Activated T-helper 2 cell treated with anti-CD3 and anti-CD28 coated beads, Interferon-gamma antibody, Interleukin-2, Interleukin-4, amounts not matched to agents 10 μg/mL and 5 μg/mL and 100 μg/mL, durations not matched to agents 14 hours and 24 hours and 36 hours (primary cell): Measurements from ENCODE around the gene RNF7. TPM values are rescaled to one million over a fixed set of nuclear protein-coding genes. Genes with fewer than 3 reads are reported as not detected.
"Not testable (repeated sequence)": the region's sequence is repeated elsewhere in the genome, so short reads cannot be mapped to it uniquely, and the experiment has no call there.

Source experiments
- DNase-seq: peaks from one replicate; pipeline ENCODE4 v3.0.0; 2021; ENCODE audit warnings: low spot score
- H3K27ac Mint-ChIP-seq: one replicate; pipeline ENCODE4 v1.8.0; 2021; ENCODE audit warnings: mixed read lengths
- H3K27me3 Mint-ChIP-seq: one replicate; pipeline ENCODE4 v1.8.0; 2021; ENCODE audit warnings: low read depth, mixed read lengths
- H3K36me3 Mint-ChIP-seq: one replicate; pipeline ENCODE4 v1.8.0; 2021; ENCODE audit warnings: low read depth, mixed read lengths
- H3K4me1 Mint-ChIP-seq: one replicate; pipeline ENCODE4 v1.8.0; 2021; ENCODE audit warnings: low read depth, mixed read lengths
- H3K4me3 Mint-ChIP-seq: one replicate; pipeline ENCODE4 v1.8.0; 2021; ENCODE audit warnings: low read depth, mild to moderate bottlenecking, moderate library complexity, mixed read lengths
- H3K9me3 Mint-ChIP-seq: one replicate; pipeline ENCODE4 v1.8.0; 2021; ENCODE audit warnings: mixed read lengths
- intact Hi-C: fragments of 100-400 bp; cut with micrococcal nuclease; formaldehyde crosslinking; loops from one replicate; pipeline ENCODE4 v1.15.1; 2023
- total RNA-seq: library from RNA; stranded (reverse); gene quantifications from 2 replicates; pipeline ENCODE4 v1.2.3, GENCODE V29; 2022

Gene RNF7
- total RNA-seq, 1 donor from 2014 or later: 70.8 TPM

DNA sequence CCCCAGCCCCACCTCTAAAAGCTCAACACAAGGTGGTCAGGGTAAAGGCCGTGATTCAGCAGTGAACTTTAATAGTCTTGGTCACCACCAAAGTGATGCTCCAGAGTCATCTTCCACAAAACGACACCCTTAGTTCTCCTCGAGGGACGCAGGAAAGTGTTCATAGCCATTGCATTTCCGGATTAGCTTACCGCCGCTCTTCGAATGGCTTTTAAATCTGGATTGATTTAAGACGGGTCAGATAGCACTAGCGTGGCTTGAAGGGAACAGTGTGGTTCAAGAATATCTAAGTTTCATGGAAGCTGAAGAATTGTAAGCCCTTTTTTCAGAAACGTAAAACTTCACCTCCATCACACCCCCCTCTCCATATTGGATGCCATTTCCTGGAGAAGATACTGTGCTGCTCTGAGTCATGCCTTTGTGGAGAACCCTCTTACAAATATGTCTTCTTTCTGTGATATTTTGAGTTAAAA is 829 bp downstream of the RNF7 start:
- intact Hi-C loops: loop anchor here (1.0 to 10.0 kb wide), 9 partner anchors 57 to 708 kb away; partner anchors contain the start of genes ATP1B3 and GK5

DNA sequence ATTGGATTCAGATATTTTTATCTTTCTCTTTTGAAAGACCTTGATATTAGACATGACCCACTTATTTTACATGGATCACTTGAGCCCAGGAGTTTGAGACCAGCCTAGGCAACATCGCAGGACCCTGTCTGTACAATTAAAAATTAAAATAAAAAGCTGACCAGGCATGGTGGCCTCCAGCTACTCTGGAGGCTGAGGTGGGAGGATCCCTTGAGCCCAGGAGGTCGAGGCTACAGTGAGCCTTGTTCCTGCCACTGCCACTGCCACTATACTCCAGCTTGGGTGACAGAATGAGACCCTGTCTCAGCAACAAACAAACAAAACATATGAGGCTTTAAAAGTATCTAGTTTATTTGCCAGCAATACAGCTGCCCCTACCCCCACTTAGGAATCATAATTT is 1.6 kb downstream of the RNF7 start:
- no peaks in the 10 kb centered on the region for H3K9me3 Mint-ChIP-seq
- peaks cover 38% of the 10 kb centered on the region for H3K36me3 Mint-ChIP-seq
- peak overlapping the region; percentile 99 for H3K4me3 Mint-ChIP-seq
- H3K4me1 Mint-ChIP-seq: peaks cover 30% of the 10 kb centered on the region
- no peak for DNase-seq
- intact Hi-C loops: loop anchor here (2.0 to 10.0 kb wide), 4 partner anchors 259 to 707 kb away; no protein-coding TSS in a partner anchor
- peak overlapping the region; percentile 42 for H3K27ac Mint-ChIP-seq
- H3K27me3 Mint-ChIP-seq: no peaks in the 10 kb centered on the region

More for the DNA sequence above, 829 bp downstream of the RNF7 start:
- Mint-ChIP-seq H3K4me3 (peak overlapping the region; percentile 99), H3K27me3 (no peaks in the 10 kb centered on the region), H3K27ac (peak overlapping the region; percentile 99), H3K4me1 (peaks cover 24% of the 10 kb centered on the region), H3K36me3 (peaks cover 30% of the 10 kb centered on the region), H3K9me3 (no peaks in the 10 kb centered on the region)
- peak; percentile 18 for DNase-seq

DNA sequence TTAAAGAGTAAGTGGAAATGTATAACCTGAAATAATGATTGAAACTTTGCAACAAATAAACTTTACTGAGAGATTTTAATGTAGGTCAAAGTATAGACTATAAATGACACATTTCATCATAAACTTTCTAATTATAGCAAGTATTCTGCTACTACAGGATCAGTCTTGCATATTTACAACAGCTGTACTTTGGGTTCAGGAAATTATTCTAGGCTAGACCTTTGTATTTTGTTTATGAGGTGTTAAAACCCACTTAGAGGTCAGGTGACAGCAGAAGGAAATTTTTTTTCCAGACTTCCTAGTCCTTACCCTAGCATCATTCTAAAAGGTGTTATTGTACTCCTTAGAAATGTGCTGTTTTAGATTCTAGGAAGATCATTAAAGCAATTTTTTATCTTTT is 2.3 kb downstream of the RNF7 start:
- Mint-ChIP-seq H3K4me3 (peak overlapping the region; percentile 99), H3K27me3 (no peaks in the 10 kb centered on the region), H3K4me1 (peaks cover 31% of the 10 kb centered on the region), H3K27ac (no peak overlapping the region), H3K9me3 (no peaks in the 10 kb centered on the region), H3K36me3 (peaks cover 42% of the 10 kb centered on the region)
- DNase-seq: no peak
- intact Hi-C loops: no loop called here

DNA sequence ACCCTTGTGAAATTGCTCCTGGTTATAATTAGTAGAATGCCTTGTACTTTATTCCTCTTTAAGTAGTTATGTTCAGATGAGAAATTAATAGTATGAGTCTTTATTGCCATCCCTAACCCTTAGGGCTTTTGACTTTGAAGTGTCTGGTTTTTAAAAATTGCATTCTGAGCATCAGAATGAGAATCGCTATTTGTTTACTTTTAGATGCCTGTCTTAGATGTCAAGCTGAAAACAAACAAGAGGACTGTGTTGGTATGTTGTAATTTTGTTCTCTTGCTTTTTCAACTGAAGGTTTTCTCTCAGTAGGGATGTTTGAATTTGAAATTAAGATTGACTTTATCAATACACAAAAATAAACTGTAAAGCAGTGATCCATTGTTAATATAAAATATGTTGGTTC is 5.2 kb downstream of the RNF7 start:
- DNase-seq: no peak
- peaks cover 31% of the 10 kb centered on the region for H3K4me1 Mint-ChIP-seq
- peaks cover 61% of the 10 kb centered on the region for H3K36me3 Mint-ChIP-seq
- intact Hi-C loops: no loop called here
- H3K27me3 Mint-ChIP-seq: no peaks in the 10 kb centered on the region
- H3K27ac Mint-ChIP-seq: no peak overlapping the region
- no peaks in the 10 kb centered on the region for H3K9me3 Mint-ChIP-seq
- H3K4me3 Mint-ChIP-seq: no peak overlapping the region

DNA sequence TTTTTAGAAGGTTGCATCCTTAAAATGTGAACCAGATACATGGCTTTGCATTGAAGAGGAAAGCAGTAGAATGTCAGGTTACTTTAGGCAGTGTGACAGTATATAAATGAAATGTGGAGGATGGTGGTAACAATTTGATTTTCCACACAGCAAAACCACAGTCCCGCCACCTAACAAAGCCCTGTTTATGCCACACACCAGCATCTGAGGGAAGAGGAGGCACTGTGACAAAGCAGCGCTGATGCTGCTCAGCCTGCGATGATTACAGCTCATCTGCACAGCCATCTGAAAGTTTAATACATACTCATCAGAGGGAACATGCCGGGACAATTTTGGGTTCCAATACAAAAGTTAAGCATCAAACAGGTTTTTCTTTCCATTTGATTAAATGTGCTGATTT is 8.9 kb downstream of the RNF7 start:
- no peak for DNase-seq
- peaks cover 55% of the 10 kb centered on the region for H3K36me3 Mint-ChIP-seq
- intact Hi-C loops: no loop called here
- no peak overlapping the region for H3K27ac Mint-ChIP-seq
- H3K4me3 Mint-ChIP-seq: no peak overlapping the region
- no peaks in the 10 kb centered on the region for H3K27me3 Mint-ChIP-seq
- H3K9me3 Mint-ChIP-seq: no peaks in the 10 kb centered on the region
- H3K4me1 Mint-ChIP-seq: peaks cover 15% of the 10 kb centered on the region

DNA sequence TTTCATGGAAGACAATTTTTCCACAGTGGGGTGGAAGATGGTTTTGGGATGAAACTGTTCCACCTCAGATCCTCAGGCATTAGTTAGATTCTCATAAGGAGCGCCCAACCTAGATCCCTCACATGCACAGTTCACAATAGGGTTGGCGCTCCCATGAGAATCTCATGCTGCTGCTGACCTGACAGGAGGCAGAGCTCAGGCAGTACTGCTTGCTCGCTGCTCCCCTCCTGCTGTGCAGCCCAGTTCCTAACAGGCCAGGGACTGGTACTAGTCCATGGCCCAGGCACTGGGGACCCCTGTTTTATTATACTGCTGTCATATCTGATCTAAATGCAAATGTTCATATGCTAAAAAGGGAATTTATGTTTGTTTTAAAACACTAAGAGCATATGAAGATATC is 15.3 kb downstream of the RNF7 start:
- DNase-seq: no peak
- Mint-ChIP-seq H3K4me3 (no peak overlapping the region), H3K27me3 (no peaks in the 10 kb centered on the region), H3K27ac (no peak overlapping the region), H3K36me3 (peaks cover 15% of the 10 kb centered on the region), H3K4me1 (no peaks in the 10 kb centered on the region), H3K9me3 (no peaks in the 10 kb centered on the region)
- intact Hi-C loops: no loop called here

DNA sequence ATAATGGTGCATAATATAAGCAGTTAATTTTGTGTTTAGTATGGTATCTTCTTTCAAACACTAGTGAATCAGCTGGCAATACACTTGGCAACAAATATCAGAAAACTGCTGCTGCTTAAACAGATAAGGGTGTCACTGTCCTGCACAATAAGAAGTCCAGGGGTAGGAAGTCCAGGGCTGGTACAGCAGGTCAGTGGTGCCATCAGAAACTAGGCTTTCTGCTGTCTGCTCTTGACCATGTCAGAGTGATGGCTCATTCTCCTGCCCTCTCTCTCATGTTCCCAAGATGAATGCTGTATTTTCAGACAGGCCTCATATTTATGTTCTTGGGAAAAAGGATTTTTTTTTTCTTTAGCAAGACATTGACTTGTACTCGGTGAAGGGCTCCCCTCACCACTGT is 15.9 kb downstream of the RNF7 start:
- Mint-ChIP-seq H3K36me3 (peaks cover 10% of the 10 kb centered on the region), H3K27me3 (no peaks in the 10 kb centered on the region)

DNA sequence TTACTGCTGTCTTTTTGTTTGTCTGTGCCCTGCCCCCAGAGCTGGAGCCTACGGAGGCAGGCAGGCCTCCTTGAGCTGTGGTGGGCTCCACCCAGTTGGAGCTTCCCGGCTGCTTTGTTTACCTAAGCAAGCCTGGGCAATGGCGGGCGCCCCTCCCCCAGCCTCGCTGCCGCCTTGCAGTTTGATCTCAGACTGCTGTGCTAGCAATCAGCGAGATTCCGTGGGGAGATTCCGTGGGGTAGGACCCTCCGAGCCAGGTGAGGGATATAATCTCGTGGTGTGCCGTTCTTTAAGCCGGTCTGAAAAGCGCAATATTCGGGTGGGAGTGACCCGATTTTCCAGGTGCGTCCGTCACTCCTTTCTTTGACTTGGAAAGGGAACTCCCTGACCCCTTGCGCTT is 24.5 kb downstream of the RNF7 start:
- H3K27me3 Mint-ChIP-seq, DNase-seq, H3K9me3 Mint-ChIP-seq, H3K4me3 Mint-ChIP-seq, intact Hi-C loops, H3K36me3 Mint-ChIP-seq, H3K27ac Mint-ChIP-seq, H3K4me1 Mint-ChIP-seq: not testable (repeated sequence)

More for the DNA sequence above, 15.9 kb downstream of the RNF7 start:
- H3K4me3 Mint-ChIP-seq: no peak overlapping the region
- H3K9me3 Mint-ChIP-seq: no peaks in the 10 kb centered on the region
- intact Hi-C loops: no loop called here
- H3K4me1 Mint-ChIP-seq: no peaks in the 10 kb centered on the region
- DNase-seq: no peak
- no peak overlapping the region for H3K27ac Mint-ChIP-seq

DNA sequence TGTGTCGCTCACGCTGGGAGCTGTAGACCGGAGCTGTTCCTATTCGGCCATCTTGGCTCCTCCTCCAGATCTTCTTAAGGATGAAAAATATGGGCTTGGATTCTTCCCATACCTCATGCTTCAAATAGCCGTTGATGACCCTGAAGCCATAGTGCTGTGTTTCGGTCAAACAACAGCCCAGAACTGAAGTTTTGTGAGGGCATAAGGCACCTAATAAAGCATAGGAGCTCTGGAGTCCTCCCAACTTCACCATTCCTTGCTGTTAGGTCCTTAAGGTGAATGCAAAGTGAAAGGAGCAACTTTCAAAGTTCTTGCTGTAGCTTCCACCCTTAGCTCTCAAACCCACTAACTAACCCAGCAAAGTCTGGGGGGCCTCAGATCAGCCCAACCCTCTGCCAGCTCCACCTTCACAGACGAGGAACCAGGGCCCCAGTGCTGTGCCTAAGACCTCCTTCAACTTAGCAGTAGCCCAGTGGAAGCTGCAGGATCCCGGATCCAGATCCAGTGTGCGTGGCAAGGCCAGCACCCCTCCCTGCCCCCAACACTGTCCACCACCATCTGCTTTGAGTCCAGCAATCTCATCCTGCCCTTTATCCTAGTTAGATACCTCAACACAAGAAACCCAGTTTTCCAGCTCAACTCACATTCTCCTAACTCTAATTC is 25.1 kb downstream of the RNF7 start, which contains the start of gene GRK7:
Gene GRK7 (plus strand): TSS at position 321 of the 663 bp plus-strand sequence. CDS start 14,877 bp downstream, outside the sequence.
- Mint-ChIP-seq H3K4me1 (peaks cover 14% of the 10 kb centered on the region), H3K4me3 (no peak within 1 kb of the TSS), H3K9me3 (no peaks in the 10 kb centered on the region), H3K36me3 (no peaks in the 10 kb centered on the region), H3K27me3 (no peaks in the 10 kb centered on the region), H3K27ac (no peak within 1 kb of the TSS)
- no peak for DNase-seq
- intact Hi-C loops: no loop called here

DNA sequence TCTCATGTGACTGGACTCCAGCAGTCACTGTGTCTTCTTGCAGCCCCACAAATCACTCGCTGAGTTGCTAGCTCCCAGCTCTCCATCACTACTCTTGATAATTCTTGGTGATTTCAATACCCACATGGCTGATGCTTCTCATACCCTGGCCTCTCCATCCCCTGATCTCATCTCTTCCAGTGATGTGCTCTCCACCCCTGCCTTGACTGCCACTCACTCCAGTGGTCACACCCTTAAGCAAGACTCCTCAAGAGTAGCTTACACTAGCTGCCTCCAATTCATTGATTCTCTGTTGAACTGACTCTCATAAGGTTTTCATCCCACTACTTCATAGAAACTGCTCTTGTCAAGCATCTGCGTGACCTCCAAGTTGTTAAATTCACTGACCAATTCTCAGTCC is 25.9 kb downstream of the RNF7 start:
- Mint-ChIP-seq H3K9me3 (no peaks in the 10 kb centered on the region), H3K27me3 (no peaks in the 10 kb centered on the region), H3K36me3 (no peaks in the 10 kb centered on the region), H3K27ac (no peak overlapping the region), H3K4me3 (no peak overlapping the region), H3K4me1 (peaks cover 14% of the 10 kb centered on the region)
- DNase-seq: no peak
- intact Hi-C loops: no loop called here

DNA sequence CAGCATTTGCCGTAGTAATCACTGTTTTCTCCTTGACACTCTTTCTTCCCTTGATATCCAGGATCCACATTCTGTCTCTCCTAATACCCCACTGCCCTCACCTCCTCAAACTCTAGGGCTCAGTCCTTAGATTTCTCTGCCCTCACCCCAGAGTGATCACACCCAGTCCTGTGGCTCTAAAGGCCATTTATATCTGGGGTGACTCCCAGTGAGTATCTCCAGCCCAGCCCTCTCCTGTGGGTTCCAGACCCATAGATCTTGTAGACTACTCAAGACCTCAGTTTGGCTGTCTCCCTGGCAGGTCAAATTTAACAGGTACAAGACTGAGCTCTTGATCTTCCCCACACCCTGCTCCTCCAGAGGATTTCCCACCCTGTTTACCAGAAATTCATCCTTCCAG is 26.4 kb downstream of the RNF7 start:
- Mint-ChIP-seq H3K4me3 (no peak overlapping the region), H3K9me3 (no peaks in the 10 kb centered on the region), H3K27ac (no peak overlapping the region), H3K27me3 (peaks cover 1% of the 10 kb centered on the region), H3K4me1 (peaks cover 14% of the 10 kb centered on the region), H3K36me3 (no peaks in the 10 kb centered on the region)
- no peak for DNase-seq
- intact Hi-C loops: no loop called here

DNA sequence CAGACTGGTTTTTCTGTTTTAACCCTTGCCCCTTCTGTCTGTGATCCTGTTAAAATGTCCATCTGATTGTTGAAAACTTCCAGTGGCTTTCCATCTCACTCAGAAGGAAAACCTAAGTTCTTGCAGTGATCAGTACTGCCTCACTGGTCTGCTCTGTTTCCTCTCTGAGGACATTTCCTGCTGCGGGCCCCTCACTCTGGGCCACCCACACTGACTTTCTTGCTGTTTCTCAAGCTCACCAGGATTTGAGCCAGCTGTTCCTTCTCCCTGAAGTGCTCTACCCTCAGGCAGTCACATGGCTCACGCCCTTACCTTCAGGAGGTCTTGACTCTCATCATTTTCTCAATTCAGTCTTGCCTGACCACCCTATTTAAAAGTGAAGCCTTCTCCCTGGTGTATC is 26.9 kb downstream of the RNF7 start:
- H3K27ac Mint-ChIP-seq: no peak overlapping the region
- no peak overlapping the region for H3K4me3 Mint-ChIP-seq
- H3K27me3 Mint-ChIP-seq: peaks cover 1% of the 10 kb centered on the region

DNA sequence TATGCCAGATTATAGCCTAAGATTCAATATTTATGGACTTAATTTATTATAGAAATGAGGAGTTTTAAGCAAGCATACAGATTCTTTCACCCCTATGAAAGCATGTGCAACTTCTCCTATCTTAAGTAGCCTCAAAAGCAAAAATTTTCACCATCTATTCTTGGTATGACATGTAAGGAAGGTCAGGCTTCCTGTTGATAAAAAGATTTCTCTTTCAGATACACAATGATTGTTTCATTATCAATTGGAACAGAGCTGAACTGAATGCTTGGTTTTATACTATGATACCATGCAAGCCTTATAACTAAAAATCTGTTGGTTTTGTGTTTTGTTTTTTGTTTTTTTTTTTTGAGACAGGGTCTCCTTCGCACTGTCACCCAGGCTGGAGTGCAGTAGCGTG is 29.0 kb downstream of the RNF7 start:
- peaks cover 5% of the 10 kb centered on the region for H3K27me3 Mint-ChIP-seq
- H3K4me1 Mint-ChIP-seq: peaks cover 14% of the 10 kb centered on the region
- intact Hi-C loops: no loop called here
- H3K36me3 Mint-ChIP-seq: no peaks in the 10 kb centered on the region
- DNase-seq: no peak
- H3K9me3 Mint-ChIP-seq: no peaks in the 10 kb centered on the region
- no peak overlapping the region for H3K27ac Mint-ChIP-seq
- H3K4me3 Mint-ChIP-seq: no peak overlapping the region

More for the DNA sequence above, 26.9 kb downstream of the RNF7 start:
- Mint-ChIP-seq H3K4me1 (peaks cover 14% of the 10 kb centered on the region), H3K9me3 (no peaks in the 10 kb centered on the region), H3K36me3 (no peaks in the 10 kb centered on the region)
- intact Hi-C loops: no loop called here
- DNase-seq: no peak
